AG10803 (cell line): ENCODE data around the gene MIS18BP1.
A peak's percentile ranks its signal among the peaks of the same experiment; 100 is the strongest.

Experiments used
- DNase-seq: peaks from one replicate; pipeline ENCODE4 v3.0.0; 2010; ENCODE audit warnings: low read depth
- H3K4me3 ChIP-seq: 2 replicates; pipeline ENCODE4 v1.5.1; 2011; ENCODE audit warnings: mild to moderate bottlenecking, low read length, control low read depth
- CTCF ChIP-seq: conservative IDR thresholded peaks from 2 replicates; pipeline ENCODE4 v1.5.1; 2011; ENCODE audit warnings: mild to moderate bottlenecking, low read length, control low read depth, inconsistent platforms

MIS18BP1 gene

GRCh38 chr14:45212231-45212630, 40.8 kb downstream of the MIS18BP1 start:
- DNase-seq = no peak

GRCh38 chr14:45211295-45211694, 41.7 kb downstream of the MIS18BP1 start:
- no peak overlapping the region for H3K4me3 ChIP-seq
- DNase-seq = no peak
- no peak for TF ChIP-seq CTCF

More at GRCh38 chr14:45212231-45212630, 40.8 kb downstream of the MIS18BP1 start:
- TF ChIP-seq CTCF = no peak
- H3K4me3 ChIP-seq = no peak overlapping the region

GRCh38 chr14:45210159-45210558, 42.8 kb downstream of the MIS18BP1 start:
- no peak for TF ChIP-seq CTCF
- no peak for DNase-seq
- no peak overlapping the region for H3K4me3 ChIP-seq

GRCh38 chr14:45204241-45204640, 48.8 kb downstream of the MIS18BP1 start:
- TF ChIP-seq CTCF = no peak
- no peak for DNase-seq
- H3K4me3 ChIP-seq = no peak overlapping the region

- no peak overlapping the region for H3K4me3 ChIP-seq
- DNase-seq = peak; percentile 13
- TF ChIP-seq CTCF = peak; percentile 30
Observed at GRCh38 chr14:45201905-45202304, 51.1 kb downstream of the MIS18BP1 start.

GRCh38 chr14:45199230-45199629, 53.8 kb downstream of the MIS18BP1 start:
- no peak for TF ChIP-seq CTCF
- DNase-seq = peak; percentile 38
- no peak overlapping the region for H3K4me3 ChIP-seq

- DNase-seq = peak; percentile 35
- no peak for TF ChIP-seq CTCF
- H3K4me3 ChIP-seq = no peak overlapping the region
Observed at GRCh38 chr14:45198551-45198950, 54.5 kb downstream of the MIS18BP1 start.
